Activated CD8-positive, alpha-beta T cell treated with anti-CD3 and anti-CD28 coated beads for 36 hours (primary cell): ENCODE results near the gene HK1. TPM values are rescaled to one million over a fixed set of nuclear protein-coding genes. Genes with fewer than 3 reads are reported as not detected.

Experiments used
- ATAC-seq: fragments of 200-7000 bp; cut with Tn5 transposase; one replicate; pipeline ENCODE4 v1.10.0; 2021; ENCODE audit warnings: mild to moderate bottlenecking, moderate library complexity
- CTCF ChIA-PET: fragments of 350-600 bp; sonication (Branson Sonifier 250); formaldehyde crosslinking; loops from one replicate; lab custom pipeline; 2021; ENCODE audit warnings: antibody characterized with exemption; lab: Charles Lee
- POLR2A ChIA-PET: fragments of 350-600 bp; sonication (Branson Sonifier 250); formaldehyde crosslinking; loops from one replicate; lab custom pipeline; 2021; ENCODE audit warnings: antibody characterized with exemption; lab: Charles Lee
- DNase-seq: peaks from one replicate; pipeline ENCODE4 v3.0.0-alpha.2; 2020
- H3K27ac Mint-ChIP-seq: one replicate; pipeline ENCODE4 v1.8.0; 2021; ENCODE audit warnings: mild to moderate bottlenecking, mixed read lengths
- H3K27me3 Mint-ChIP-seq: one replicate; pipeline ENCODE4 v1.8.0; 2021; ENCODE audit warnings: mixed read lengths
- H3K36me3 Mint-ChIP-seq: one replicate; pipeline ENCODE4 v1.8.0; 2021; ENCODE audit warnings: low read depth, mixed read lengths
- H3K4me1 Mint-ChIP-seq: one replicate; pipeline ENCODE4 v1.8.0; 2021; ENCODE audit warnings: low read depth, mixed read lengths
- H3K4me3 Mint-ChIP-seq: one replicate; pipeline ENCODE4 v1.8.0; 2021; ENCODE audit warnings: mild to moderate bottlenecking, moderate library complexity, mixed read lengths
- H3K9me3 Mint-ChIP-seq: one replicate; pipeline ENCODE4 v1.8.0; 2021; ENCODE audit warnings: mixed read lengths
- CTCF ChIP-seq: fragments of 200-600 bp; IDR thresholded peaks from one replicate; pipeline ENCODE4 v1.8.0; 2022; ENCODE audit warnings: antibody characterized with exemption, mild to moderate bottlenecking
- intact Hi-C: fragments of 100-400 bp; cut with micrococcal nuclease; formaldehyde crosslinking; loops from one replicate; pipeline ENCODE4 v1.10.0; 2022
- total RNA-seq, 2 experiments: library from RNA; stranded (reverse); gene quantifications; one replicate each; pipeline ENCODE4 v1.2.3, GENCODE V29; 2021

HK1 gene
- 100 to 1,000 TPM; 314 to 325 TPM for total RNA-seq

GRCh38 chr10:69278446-69278963 lies at the start of gene HK1:
TSS of gene HK1 (plus strand) at chr10:69278496.
- no peaks in the 10 kb centered on the region for H3K9me3 Mint-ChIP-seq
- H3K36me3 Mint-ChIP-seq = no peaks in the 10 kb centered on the region
- no peak for TF ChIP-seq CTCF
- no peaks in the 10 kb centered on the region for H3K4me1 Mint-ChIP-seq
- CTCF ChIA-PET = interaction anchor here (0.8 to 1.0 kb wide), 2 partner anchors 11 to 12 kb away, joined by 3 read pairs; no protein-coding TSS in a partner anchor
- POLR2A ChIA-PET = no interaction called here
- no peak within 1 kb of the TSS for H3K27ac Mint-ChIP-seq
- intact Hi-C loops = no loop called here
- no peak within 1 kb of the TSS for H3K4me3 Mint-ChIP-seq
- DNase-seq (no peak), ATAC-seq (no peak)
- H3K27me3 Mint-ChIP-seq = no peaks in the 10 kb centered on the region

- no peak for ATAC-seq
- Mint-ChIP-seq H3K4me3 (peak overlapping the region; percentile 71), H3K36me3 (no peaks in the 10 kb centered on the region), H3K4me1 (peaks cover 53% of the 10 kb centered on the region), H3K27me3 (no peaks in the 10 kb centered on the region), H3K27ac (peak overlapping the region; percentile 92), H3K9me3 (no peaks in the 10 kb centered on the region)
- POLR2A ChIA-PET = interaction anchor here (0.6 to 2.0 kb wide), 5 partner anchors 17 to 273 kb away, joined by 3 to 6 read pairs (median 4); partner anchors contain the start of genes DDX21 and SRGN
- TF ChIP-seq CTCF = no peak
- intact Hi-C loops = loop anchor here (10.0 kb wide), 1 partner anchor 105 kb away; the partner anchor contains the start of gene VPS26A
- CTCF ChIA-PET = interaction anchor here (1.1 to 3.2 kb wide), 7 partner anchors 8 to 225 kb away, joined by 3 to 12 read pairs (median 5); no protein-coding TSS in a partner anchor
- DNase-seq = no peak
These were observed 48.7 kb upstream of the HK1 start for GRCh38 chr10:69229616-69229916.

- no peak for ATAC-seq
- Mint-ChIP-seq H3K4me3 (no peak overlapping the region), H3K27ac (no peak overlapping the region), H3K4me1 (peaks cover 47% of the 10 kb centered on the region), H3K27me3 (no peaks in the 10 kb centered on the region), H3K9me3 (no peaks in the 10 kb centered on the region), H3K36me3 (no peaks in the 10 kb centered on the region)
- CTCF ChIA-PET = interaction anchor here (1.2 to 3.2 kb wide), 5 partner anchors 8 to 225 kb away, joined by 3 to 12 read pairs (median 5); no protein-coding TSS in a partner anchor
- intact Hi-C loops = no loop called here
- DNase-seq = no peak
- TF ChIP-seq CTCF = no peak
- POLR2A ChIA-PET = interaction anchor here (1.5 kb wide), 1 partner anchor 90 kb away, joined by 4 read pairs; no protein-coding TSS in a partner anchor
These were observed 48.2 kb upstream of the HK1 start for GRCh38 chr10:69230128-69230527.

- POLR2A ChIA-PET = no interaction called here
These were observed 46.0 kb upstream of the HK1 start for GRCh38 chr10:69232252-69232651.

More at GRCh38 chr10:69232252-69232651, 46.0 kb upstream of the HK1 start:
- Mint-ChIP-seq H3K4me3 (no peak overlapping the region), H3K27me3 (no peaks in the 10 kb centered on the region), H3K36me3 (no peaks in the 10 kb centered on the region), H3K9me3 (no peaks in the 10 kb centered on the region), H3K27ac (no peak overlapping the region), H3K4me1 (peaks cover 40% of the 10 kb centered on the region)
- intact Hi-C loops = no loop called here
- CTCF ChIA-PET = interaction anchor here (0.9 to 3.2 kb wide), 4 partner anchors 158 to 176 kb away, joined by 3 to 12 read pairs (median 4); no protein-coding TSS in a partner anchor
- ATAC-seq = no peak
- DNase-seq = no peak
- no peak for TF ChIP-seq CTCF
